NT2/D1 (cell line): ENCODE data around the gene KCNE1.
"Not testable (repeated sequence)": the region's sequence is repeated elsewhere in the genome, so short reads cannot be mapped to it uniquely, and the experiment has no call there.

Experiments
- YY1 ChIP-seq: IDR thresholded peaks from 2 replicates; pipeline ENCODE4 v1.6.1; 2011; ENCODE audit not compliant: insufficient read length, insufficient read depth
- ZNF274 ChIP-seq: IDR thresholded peaks from 2 replicates; pipeline ENCODE4 v1.6.1; 2011; ENCODE audit warnings: mild to moderate bottlenecking, low read depth, low read length

- TF ChIP-seq ZNF274, YY1: not testable (repeated sequence)
Observed at GRCh38 chr21:34400522-34400921, 111.5 kb downstream of the KCNE1 start.
